ENCODE results near the gene SOX4. TPM values are rescaled to one million over a fixed set of nuclear protein-coding genes. Genes with fewer than 3 reads are reported as not detected.

SOX4 gene
- total and polyA plus RNA-seq, 2 experiments from 2014 or later: 164 to 235 TPM

DNA sequence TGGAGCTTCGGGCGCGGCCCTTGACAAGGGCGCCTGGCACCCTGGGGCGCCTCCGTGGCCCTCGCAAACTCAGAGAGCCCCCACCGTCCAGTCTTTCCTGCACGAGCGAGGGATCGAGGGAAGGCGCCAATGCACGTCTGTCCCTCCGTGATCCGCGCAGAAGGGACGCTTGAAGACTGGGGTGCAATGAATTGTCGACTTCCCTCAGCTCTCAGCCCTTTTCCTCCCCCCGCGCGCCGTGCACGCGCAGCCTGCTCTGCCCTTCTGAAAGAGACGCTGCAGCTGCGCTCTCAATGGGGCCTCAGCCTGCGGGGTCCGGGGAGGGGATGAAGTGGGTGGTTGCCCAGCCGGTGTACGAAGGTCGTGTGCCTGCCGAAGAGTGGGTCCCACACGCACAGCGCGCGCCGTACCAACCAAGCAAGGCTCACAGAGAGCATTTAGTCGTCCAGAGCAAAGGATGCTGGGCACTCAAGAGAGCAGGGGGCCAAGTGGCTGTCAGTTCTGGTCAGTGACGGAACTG lies 5.5 kb upstream of the SOX4 start:
- Mint-ChIP-seq H3K4me1 (peaks cover 16% of the 10 kb centered on the region), H3K4me3 (peak overlapping the region; percentile 95), H3K9me3 (peaks cover 3% of the 10 kb centered on the region), H3K27ac (no peak overlapping the region), H3K27me3 (ENCODE audit: insufficient read depth, low read depth, poor library complexity) (peaks cover 19% of the 10 kb centered on the region), H3K36me3 (ENCODE audit: low read depth) (peaks cover 2% of the 10 kb centered on the region; the same call in 1 of the 3 replicates)
- Histone ChIP-seq H3K27me3 (ENCODE audit: insufficient read depth) (peaks cover 29% of the 10 kb centered on the region), H4K20me1 (replicated peaks; ENCODE audit: insufficient read depth) (no peaks in the 10 kb centered on the region), H3K27ac (ENCODE audit: low read depth) (no peak overlapping the region), H3K36me3 (ENCODE audit: insufficient read depth) (no peaks in the 10 kb centered on the region), H3K9me2 (ENCODE audit: insufficient read depth) (no peaks in the 10 kb centered on the region), H3K4me1 (ENCODE audit: insufficient read depth) (peaks cover 16% of the 10 kb centered on the region), H3F3A (replicated peaks; ENCODE audit: low read depth) (peaks cover 6% of the 10 kb centered on the region; the same call in 1 of the 2 replicates), H3K4me2 (peak overlapping the region; percentile 99), H3K79me2 (replicated peaks; ENCODE audit: insufficient read depth) (peaks cover 4% of the 10 kb centered on the region; the same call in 1 of the 2 replicates), H3K4me3 (peak overlapping the region; percentile 72), H2AFZ (peak overlapping the region; percentile 95)
- ATAC-seq (peak; percentile 37), DNase-seq (ENCODE audit: low spot score) (peak; percentile 57)
- TF ChIP-seq STAT1 (IDR thresholded peaks at IDR 0.05; ENCODE audit: unreplicated experiment) (no peak), POLR2AphosphoS5 (IDR thresholded peaks at IDR 0.05; ENCODE audit: low read depth) (peak; percentile 25; the same call in 1 of the 2 replicates)
- TF ChIP-seq, protein P1, sequence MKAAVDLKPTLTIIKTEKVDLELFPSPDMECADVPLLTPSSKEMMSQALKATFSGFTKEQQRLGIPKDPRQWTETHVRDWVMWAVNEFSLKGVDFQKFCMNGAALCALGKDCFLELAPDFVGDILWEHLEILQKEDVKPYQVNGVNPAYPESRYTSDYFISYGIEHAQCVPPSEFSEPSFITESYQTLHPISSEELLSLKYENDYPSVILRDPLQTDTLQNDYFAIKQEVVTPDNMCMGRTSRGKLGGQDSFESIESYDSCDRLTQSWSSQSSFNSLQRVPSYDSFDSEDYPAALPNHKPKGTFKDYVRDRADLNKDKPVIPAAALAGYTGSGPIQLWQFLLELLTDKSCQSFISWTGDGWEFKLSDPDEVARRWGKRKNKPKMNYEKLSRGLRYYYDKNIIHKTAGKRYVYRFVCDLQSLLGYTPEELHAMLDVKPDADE (IDR thresholded peaks at IDR 0.05): 0 out of 2 replicates have a peak, but pooled peaks have one; percentile 29

DNA sequence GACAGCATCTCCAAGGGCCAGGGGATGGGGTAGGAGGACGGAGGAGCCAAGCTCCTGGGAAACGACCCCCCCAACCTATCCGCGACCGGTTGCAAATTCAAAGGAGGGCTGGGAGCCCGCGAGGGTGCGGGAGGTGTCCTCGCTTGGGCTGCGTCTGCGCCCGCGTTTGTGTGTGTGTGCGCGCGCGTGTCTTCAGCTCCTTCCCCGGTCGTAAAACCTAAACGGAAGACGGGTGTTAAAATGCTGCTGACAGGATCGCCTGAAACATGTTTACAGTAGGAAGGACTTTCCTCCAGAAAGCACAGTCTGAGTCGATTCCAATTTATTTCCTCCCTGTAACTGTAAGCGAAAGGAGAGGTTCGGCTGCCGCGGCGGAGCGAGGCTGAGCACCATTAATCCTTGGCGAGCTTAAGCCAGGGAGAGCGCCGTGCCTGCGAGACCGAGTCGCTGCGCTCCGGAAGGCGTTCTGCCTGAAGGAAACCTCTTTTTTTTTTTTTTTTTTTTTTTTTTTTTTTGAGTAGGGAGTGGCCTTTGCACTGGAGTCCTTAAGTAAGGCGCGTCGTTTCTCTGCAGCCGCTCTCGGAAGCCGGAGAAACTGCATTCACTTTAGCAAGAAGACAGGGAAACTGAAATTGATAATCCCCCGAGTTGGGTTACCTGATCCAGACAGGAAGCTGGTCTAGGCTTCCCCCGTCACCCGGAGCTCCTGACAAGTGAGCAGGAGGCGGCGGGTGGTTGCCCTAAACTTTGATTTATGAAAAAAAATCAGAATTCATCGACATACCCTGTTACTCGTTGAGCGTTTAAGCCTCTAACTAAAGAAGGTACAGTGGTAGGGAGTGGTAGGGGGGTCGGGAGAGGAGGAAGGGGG lies 4.8 kb upstream of the SOX4 start:
- H3K27me3 ChIP-seq (ENCODE audit: insufficient read depth): peaks cover 29% of the 10 kb centered on the region
- DNase-seq (ENCODE audit: low spot score): peak; percentile 78
- H3K27ac Mint-ChIP-seq: no peak overlapping the region
- H3K4me1 ChIP-seq (ENCODE audit: insufficient read depth): peaks cover 17% of the 10 kb centered on the region
- H3K9me2 ChIP-seq (ENCODE audit: insufficient read depth): no peaks in the 10 kb centered on the region
- no peaks in the 10 kb centered on the region for H4K20me1 ChIP-seq (replicated peaks; ENCODE audit: insufficient read depth)
- ATAC-seq: peak; percentile 19
- H3K27me3 Mint-ChIP-seq (ENCODE audit: insufficient read depth, low read depth, poor library complexity): peaks cover 19% of the 10 kb centered on the region
- peaks cover 6% of the 10 kb centered on the region for H3K79me2 ChIP-seq (replicated peaks; ENCODE audit: insufficient read depth)
- peak overlapping the region; percentile 99 for H3K4me2 ChIP-seq
- peaks cover 6% of the 10 kb centered on the region; the same call in 1 of the 2 replicates for H3F3A ChIP-seq (replicated peaks; ENCODE audit: low read depth)
- no peaks in the 10 kb centered on the region for H3K36me3 Mint-ChIP-seq (ENCODE audit: low read depth)
- H3K9me3 Mint-ChIP-seq: no peaks in the 10 kb centered on the region; the same call in 2 of the 3 replicates
- peaks cover 16% of the 10 kb centered on the region for H3K4me1 Mint-ChIP-seq
- no peak overlapping the region for H3K27ac ChIP-seq (ENCODE audit: low read depth)
- no peaks in the 10 kb centered on the region for H3K36me3 ChIP-seq (ENCODE audit: insufficient read depth)
- H3K4me3 ChIP-seq: peak overlapping the region; percentile 72
- peak overlapping the region; percentile 95 for H3K4me3 Mint-ChIP-seq
- H2AFZ ChIP-seq: peak overlapping the region; percentile 95
- TF ChIP-seq POLR2AphosphoS5 (IDR thresholded peaks at IDR 0.05; ENCODE audit: low read depth): no peak
- no peak for TF ChIP-seq CREB1 (CRISPR knock-in tag; IDR thresholded peaks at IDR 0.05; ENCODE audit: low read depth)
- TF ChIP-seq NANOG (IDR thresholded peaks at IDR 0.05; ENCODE audit: borderline replicate concordance): no peak
- no peak for TF ChIP-seq EZH2 (IDR thresholded peaks at IDR 0.05; ENCODE audit: low read depth, unreplicated experiment)
- TF ChIP-seq STAT1 (IDR thresholded peaks at IDR 0.05; ENCODE audit: unreplicated experiment): no peak
- TF ChIP-seq, protein P2, sequence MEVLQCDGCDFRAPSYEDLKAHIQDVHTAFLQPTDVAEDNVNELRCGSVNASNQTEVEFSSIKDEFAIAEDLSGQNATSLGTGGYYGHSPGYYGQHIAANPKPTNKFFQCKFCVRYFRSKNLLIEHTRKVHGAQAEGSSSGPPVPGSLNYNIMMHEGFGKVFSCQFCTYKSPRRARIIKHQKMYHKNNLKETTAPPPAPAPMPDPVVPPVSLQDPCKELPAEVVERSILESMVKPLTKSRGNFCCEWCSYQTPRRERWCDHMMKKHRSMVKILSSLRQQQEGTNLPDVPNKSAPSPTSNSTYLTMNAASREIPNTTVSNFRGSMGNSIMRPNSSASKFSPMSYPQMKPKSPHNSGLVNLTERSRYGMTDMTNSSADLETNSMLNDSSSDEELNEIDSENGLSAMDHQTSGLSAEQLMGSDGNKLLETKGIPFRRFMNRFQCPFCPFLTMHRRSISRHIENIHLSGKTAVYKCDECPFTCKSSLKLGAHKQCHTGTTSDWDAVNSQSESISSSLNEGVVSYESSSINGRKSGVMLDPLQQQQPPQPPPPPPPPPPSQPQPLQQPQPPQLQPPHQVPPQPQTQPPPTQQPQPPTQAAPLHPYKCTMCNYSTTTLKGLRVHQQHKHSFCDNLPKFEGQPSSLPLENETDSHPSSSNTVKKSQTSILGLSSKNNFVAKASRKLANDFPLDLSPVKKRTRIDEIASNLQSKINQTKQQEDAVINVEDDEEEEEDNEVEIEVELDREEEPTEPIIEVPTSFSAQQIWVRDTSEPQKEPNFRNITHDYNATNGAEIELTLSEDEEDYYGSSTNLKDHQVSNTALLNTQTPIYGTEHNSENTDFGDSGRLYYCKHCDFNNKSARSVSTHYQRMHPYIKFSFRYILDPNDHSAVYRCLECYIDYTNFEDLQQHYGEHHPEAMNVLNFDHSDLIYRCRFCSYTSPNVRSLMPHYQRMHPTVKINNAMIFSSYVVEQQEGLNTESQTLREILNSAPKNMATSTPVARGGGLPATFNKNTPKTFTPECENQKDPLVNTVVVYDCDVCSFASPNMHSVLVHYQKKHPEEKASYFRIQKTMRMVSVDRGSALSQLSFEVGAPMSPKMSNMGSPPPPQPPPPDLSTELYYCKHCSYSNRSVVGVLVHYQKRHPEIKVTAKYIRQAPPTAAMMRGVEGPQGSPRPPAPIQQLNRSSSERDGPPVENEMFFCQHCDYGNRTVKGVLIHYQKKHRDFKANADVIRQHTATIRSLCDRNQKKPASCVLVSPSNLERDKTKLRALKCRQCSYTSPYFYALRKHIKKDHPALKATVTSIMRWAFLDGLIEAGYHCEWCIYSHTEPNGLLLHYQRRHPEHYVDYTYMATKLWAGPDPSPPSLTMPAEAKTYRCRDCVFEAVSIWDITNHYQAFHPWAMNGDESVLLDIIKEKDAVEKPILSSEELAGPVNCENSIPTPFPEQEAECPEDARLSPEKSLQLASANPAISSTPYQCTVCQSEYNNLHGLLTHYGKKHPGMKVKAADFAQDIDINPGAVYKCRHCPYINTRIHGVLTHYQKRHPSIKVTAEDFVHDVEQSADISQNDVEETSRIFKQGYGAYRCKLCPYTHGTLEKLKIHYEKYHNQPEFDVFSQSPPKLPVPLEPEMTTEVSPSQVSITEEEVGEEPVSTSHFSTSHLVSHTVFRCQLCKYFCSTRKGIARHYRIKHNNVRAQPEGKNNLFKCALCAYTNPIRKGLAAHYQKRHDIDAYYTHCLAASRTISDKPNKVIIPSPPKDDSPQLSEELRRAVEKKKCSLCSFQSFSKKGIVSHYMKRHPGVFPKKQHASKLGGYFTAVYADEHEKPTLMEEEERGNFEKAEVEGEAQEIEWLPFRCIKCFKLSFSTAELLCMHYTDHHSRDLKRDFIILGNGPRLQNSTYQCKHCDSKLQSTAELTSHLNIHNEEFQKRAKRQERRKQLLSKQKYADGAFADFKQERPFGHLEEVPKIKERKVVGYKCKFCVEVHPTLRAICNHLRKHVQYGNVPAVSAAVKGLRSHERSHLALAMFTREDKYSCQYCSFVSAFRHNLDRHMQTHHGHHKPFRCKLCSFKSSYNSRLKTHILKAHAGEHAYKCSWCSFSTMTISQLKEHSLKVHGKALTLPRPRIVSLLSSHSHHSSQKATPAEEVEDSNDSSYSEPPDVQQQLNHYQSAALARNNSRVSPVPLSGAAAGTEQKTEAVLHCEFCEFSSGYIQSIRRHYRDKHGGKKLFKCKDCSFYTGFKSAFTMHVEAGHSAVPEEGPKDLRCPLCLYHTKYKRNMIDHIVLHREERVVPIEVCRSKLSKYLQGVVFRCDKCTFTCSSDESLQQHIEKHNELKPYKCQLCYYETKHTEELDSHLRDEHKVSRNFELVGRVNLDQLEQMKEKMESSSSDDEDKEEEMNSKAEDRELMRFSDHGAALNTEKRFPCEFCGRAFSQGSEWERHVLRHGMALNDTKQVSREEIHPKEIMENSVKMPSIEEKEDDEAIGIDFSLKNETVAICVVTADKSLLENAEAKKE (CRISPR knock-in tag; IDR thresholded peaks at IDR 0.05): no peak
- TF ChIP-seq, protein P1 (IDR thresholded peaks at IDR 0.05): no peak
- no peak for TF ChIP-seq EZH2phosphoT487 (IDR thresholded peaks at IDR 0.05; ENCODE audit: unreplicated experiment)

Data from GM23338 (cell line).